Measurements from ENCODE around the gene TMEM132C.

TMEM132C gene

DNA sequence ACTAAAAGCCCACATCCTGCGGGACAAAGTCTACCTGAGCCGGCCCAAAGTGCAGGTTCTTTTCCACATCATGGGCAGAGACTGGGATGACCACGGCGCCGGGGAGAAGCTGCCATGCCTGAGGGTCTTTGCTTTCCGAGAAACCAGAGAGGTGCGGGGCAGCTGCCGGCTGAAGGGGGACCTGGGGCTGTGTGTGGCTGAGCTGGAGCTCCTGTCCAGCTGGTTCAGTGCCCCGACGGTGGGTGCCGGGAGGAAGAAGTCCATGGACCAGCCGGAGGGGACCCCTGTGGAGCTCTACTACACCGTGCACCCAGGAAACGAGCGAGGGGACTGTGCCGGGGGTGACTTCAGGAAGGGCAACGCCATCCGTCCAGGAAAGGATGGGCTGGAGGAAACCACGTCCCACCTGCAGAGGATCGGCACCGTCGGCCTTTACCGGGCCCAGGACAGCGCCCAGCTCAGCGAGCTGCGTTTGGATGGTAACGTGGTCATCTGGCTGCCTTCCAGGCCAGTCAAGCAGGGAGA, 148.1 kb downstream of the TMEM132C start:
- DNase-seq (ENCODE audit: low read depth in 2 of 2) = no peak

DNA sequence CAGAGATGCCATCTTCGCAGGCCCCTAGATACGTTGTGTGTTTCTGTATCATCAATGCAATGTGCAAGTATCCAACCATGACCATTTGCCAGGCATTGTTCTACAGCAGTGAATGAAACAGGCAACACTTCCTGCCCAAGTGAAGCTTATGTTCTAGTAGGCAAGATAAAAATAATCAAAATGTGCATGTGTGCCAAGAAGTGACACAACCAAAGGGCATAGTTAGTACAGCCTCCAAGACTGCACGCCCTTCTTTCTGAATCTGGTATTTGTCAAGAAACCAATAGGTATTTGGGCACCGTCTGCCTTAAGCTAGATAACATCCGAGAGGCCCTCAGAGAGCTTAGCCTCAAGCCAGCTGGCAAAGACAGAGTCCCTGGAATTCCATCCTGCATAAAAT, 152.0 kb downstream of the TMEM132C start:
- no peak for DNase-seq (ENCODE audit: low read depth in 2 of 2)

DNA sequence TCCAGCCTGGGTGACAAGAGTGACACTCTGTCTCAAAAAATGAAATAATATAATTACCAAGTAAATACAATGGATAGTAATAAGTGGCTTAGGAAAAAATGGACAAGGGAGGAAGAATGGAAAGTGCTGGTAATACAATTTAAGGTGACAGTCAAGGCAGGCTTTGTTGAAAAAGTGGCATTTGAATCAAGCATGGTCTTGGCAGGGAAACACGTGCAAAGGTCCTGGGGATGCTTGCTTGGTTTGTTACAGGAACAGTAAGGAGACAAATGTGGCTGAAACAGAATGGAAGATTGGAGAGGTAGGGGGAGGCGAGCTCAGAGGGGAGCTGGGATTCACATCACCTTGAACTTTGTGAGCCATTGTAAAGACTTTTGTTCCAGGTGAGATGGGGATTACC, 153.2 kb downstream of the TMEM132C start:
- DNase-seq (ENCODE audit: low read depth in 2 of 2) = no peak

DNA sequence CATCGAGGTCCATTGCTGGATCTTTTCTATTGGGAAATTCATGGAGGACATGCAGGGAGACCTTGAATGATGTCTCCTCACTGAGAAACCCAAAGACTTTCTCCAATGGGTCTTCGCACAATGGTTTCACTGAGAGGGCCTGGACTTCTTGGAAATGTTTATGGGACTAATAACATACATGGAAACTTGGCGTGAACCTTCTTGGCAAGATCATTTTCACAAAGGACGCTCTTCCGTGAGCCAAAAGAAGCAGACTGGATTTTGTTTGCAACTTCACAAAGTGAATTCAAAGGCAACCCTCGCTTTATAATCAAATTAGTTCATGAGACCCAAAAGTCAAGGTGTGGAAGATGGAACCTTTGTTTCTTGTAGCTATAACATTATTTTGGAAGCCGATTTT, 154.4 kb downstream of the TMEM132C start:
- no peak for DNase-seq (ENCODE audit: low read depth in 2 of 2)

DNA sequence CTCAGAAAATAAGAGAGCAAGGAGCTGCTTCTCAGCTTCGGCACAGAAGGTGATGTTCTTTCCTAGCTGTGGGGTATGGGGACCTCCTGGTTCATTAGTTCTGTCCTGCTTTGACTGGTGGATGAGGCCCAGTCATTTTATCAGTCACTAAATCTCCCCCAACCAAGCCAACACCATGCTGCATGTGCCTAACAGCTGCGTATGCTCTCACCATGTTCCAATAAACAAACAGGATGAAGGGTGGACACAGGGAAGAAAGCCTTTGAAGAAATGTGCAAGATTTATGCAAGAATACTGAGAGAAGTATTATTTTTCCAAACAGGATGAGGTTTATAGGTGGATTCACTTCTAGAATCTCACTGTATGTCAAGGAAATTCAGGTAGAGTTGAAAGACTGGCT, 156.2 kb downstream of the TMEM132C start:
- no peak for DNase-seq (ENCODE audit: low read depth in 2 of 2)

DNA sequence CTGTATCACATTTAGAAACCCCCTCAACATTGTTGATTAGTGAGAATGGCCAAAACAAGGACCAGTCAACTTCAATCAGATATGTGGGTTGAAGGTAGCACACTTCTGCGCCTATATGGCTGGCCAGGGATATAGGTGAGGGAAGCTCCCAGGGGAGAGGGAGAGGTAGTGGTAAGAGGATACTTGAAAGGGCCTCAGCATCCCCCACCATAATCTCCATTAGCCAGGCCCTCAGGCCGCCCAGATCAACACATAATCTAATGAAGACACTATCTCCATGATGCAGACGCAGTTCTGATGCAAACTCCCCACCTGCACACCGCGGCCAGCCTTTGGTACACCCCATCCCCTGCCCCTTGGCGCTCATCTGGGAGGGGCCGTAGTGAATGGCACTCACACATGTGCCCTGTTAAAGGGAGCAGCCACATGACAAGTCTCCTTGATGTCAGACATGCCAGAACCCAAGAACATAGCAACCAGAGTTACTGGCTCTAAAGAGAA, 158.0 kb downstream of the TMEM132C start:
- no peak for DNase-seq (ENCODE audit: low read depth in 2 of 2)

DNA sequence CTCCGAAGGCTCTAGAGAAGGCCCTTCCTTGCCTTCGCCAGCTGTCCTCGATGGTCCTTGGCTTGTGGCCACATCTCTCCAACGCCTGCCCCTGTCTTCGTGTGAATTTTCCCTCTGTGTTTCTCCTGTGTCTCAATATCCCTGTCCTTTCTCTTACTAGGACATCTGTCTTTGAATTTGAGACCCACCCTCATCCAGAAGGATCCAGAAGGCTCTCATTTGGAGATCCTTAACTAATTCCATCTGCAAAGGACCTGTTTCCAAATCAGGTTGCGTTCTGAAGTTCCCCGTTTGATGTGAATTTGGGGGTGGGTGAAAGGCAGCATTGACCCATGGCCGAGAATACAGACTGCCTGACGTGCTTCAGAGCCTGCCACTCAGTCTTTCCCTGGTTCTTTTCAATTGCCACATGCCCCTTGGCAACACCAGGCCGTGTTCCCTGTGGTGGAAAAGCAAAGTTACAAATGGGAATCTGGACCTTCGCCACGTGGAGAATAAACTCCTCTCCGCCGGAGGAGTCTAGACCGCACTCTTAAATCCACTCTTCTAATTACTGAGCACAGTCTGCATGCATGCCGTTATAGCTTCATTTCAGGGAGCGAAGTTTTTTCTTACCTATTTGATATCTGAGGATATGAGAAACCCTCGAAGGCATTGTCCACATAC, 158.8 kb downstream of the TMEM132C start:
- DNase-seq (ENCODE audit: low read depth in 2 of 2) = no peak

DNA sequence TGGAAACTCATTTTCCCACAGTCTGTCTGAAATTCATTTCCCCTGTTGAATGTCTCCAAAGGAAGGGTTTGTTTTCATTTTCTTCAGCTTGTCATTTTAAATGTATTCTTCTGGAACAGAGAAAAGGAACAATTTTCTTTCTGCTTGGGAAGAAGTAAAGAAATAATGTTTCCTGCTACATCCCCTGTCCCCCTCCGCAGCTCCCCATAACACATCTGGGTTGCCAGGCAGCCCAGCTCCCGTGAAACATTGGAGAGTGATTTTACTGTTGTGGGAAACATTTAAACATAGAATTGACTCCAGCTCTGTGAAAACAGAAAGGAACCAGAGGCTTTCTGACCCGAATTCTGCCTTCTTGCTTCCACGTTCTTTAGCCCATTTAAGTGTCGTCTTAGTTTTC, 159.5 kb downstream of the TMEM132C start:
- DNase-seq (ENCODE audit: low read depth in 2 of 2) = no peak

DNA sequence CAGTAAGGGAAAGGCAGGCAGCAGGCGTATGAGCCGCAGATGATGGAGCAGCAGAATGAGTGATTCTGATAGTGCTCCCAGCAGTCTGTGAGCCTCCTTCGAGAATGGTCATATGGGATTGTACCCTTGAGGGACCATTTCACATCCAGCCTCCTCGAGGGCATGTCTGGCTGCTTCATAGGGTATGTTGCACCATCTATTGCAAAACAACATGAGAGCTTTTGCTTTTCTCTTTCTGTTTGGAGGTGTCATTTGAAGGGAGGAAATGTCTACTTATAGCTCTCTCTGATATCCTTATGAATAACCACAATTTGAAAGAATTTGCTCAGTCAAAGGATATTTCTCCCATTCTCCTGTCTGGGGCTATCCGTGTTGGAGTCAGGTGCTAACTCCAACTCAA, 172.8 kb downstream of the TMEM132C start:
- no peak for DNase-seq (ENCODE audit: low read depth in 2 of 2)

DNA sequence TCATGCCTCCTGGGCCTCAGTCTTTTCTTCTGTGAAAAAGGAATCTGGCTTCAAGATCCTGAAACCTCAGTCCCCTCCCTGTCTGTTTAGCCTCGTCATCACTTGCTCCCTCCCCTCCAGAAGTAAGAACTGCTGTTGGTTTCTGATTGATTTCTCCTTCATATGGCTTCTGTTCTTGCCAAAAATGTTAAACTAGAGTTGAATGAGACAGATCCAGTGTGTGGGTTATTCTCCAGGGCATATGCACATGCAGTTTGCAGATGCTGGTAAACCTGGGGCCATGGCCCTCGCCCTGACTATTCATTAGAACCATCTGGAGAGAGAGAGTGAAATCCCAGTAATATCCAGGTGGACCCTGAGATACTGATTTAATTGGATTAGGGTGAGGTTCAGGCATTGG, 175.1 kb downstream of the TMEM132C start:
- DNase-seq (ENCODE audit: low read depth in 2 of 2) = no peak

DNA sequence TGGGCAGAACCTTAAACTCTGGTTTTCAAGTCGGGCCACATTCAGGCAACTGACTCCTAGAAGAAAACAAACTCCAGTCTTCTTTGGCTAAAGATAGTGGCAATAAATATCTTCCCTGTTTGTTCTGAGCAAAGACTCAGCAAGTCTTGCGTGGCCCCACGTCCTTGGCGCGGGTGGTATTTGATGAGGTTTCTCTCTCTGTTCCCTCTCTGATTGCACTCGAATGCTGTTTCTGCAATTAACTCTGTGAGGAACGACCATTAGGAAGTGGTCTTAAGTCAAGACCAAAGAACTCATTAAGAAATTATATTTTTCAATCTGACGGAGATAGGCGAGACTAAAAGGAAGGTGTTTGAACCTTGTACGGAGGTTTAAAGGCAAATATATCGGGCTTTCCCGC, 177.6 kb downstream of the TMEM132C start:
- DNase-seq (ENCODE audit: low read depth in 2 of 2) = no peak

DNA sequence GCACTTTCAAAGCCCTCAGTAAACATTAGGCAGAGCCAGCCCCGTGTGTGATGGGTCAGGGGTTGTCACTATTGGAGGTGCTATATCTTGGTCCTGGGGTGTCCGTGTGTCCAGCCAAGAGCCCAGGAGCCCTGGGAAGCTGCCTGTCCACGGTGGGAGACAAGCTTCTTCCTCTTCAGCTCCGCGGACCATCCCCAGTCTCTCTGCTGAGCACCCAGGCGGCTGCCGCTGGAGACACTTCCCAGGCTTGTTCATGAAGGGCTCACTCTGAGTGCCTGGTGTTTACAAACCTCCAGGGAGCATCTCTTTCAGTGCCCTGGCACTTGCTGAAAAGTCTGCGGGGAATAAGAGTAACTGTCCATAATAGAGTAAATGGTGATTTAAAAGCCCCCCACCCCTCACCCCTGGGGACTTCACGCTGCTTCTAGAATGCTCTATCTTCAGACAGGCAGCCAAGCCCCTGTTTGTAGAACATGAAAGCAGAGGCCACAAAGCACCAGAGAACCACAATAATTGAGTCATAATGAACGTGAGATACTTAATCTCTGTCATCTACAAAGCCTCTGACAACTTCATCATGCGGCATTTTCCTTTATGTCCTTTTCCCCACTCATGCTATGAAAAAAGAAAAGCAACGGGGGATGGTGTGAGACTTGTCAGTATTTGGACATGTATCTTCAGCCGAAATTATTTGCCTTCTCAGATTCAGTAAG, 178.6 kb downstream of the TMEM132C start:
- no peak for DNase-seq (ENCODE audit: low read depth in 2 of 2)

DNA sequence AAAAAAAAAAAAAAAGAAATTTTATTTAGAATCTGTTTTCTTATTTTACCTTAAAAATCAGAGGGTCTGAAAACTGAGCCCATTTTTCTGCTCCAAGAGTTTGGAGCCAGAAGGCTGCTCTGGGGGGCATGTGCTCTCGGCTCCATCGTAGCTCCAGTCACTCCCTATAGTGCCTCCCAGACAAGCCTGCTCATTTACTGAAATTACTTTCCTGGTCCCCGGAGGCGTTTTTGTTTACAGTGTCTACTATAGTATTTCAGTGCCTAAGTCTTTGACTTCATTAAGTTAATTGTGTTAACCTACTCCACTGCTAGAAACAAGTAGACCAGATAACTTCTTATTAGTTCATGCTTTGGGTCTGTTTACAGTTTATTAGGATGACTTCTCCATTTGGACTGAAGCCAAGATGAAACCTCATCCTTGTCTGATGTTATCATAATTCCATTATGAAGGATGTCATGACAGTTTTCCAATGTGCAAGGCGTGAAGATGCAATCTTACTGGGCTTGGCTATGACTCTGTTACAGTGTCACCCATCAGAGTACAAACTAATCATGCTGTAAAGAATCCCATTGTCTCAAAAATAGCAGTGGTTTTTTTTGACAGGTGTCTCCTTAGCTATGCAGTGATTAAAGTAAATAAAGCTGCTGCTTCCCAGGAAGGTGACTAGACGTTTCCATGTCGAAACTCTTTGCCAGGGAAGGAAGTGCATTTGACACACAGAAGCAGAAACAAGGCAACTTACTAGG, 182.3 kb downstream of the TMEM132C start:
- DNase-seq (ENCODE audit: low read depth in 2 of 2) = no peak

DNA sequence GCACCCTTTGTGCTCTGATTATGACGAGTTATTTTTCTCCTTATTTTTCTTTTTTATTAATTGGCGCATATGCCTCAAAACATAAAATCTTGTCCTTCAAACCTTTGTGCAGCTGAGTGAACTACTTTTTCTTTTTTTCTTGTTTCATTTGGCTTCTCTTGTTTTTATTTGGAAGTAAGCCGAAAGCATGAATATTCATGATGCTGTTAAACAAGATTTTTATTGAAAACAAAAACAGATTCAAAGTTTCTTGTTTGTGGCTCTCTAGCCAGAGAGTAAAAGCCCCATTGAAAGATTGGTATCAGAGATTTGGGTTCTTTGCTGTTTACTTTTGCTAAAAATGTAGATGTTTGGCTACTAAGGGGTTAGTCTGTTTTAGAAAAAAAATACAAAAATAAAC, 183.8 kb downstream of the TMEM132C start:
- no peak for DNase-seq (ENCODE audit: low read depth in 2 of 2)

DNA sequence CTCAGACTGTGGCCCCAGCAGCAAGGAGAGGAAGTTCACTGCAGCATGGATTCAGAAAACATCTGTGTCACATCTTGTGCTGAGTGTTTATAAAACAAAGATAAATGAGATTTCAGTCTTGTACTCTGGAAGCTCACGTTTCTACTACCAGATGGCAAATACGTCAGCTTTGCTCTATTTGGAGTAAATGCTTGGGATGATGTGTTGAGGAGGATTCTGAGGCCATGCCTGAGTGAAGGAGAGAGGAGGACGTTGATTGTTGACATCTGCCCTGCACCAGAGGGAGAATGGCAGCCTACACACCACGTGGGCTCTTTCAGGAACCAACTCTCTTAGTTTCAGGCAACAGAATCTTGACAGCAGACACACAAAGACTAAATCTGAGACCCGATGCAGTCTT, 188.9 kb downstream of the TMEM132C start:
- DNase-seq (ENCODE audit: low read depth in 2 of 2) = no peak

DNA sequence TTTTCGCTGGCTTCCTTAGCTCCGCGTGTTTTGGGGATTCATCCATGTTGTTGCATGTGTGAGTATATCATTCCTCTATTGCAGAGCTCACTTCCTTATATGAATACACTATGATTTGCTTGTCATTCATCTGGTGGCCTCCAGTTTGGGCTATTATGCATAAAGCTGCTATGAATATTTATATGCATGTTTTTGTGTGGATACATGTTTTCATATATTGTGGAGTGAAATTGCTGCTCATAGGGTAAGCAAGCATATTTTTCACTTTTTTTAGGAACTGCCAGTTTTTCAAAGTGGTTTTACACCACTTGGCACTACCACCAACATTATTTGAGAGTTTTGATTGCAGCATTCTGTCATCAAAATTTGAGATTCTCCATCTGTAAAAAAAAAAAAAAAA, 190.0 kb downstream of the TMEM132C start:
- DNase-seq (ENCODE audit: low read depth in 2 of 2) = no peak

DNA sequence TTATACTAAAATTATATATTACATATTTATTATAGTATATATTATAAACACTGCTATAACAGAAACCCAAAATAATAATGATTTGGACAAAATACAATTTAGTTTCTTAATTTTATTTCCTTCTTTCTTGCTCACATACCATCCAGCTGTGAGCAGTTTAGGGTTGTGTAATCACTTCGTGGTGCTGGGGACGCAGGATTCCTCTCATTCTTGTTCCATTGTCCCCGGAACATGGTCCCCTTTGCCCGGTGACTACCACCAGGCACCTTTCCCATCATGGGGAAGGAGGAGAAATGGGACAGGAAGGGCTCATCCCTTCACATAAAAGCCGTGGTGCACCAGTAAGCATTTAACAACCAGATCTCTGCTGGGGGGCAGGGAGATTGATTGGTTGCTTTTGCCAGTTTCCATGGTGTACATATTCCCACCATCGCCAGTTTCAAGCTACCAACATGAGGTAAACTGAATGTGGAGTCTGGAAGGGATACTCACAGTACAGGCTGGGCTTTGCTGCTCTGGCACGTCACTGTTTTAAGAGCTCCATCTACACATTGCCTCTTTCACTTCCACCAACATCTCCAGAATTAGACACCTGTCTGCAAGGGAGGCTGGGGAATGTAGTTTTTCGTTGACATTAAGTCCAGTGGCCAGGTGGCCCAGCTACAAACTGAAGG, 191.5 kb downstream of the TMEM132C start:
- DNase-seq (ENCODE audit: low read depth in 2 of 2) = no peak

DNA sequence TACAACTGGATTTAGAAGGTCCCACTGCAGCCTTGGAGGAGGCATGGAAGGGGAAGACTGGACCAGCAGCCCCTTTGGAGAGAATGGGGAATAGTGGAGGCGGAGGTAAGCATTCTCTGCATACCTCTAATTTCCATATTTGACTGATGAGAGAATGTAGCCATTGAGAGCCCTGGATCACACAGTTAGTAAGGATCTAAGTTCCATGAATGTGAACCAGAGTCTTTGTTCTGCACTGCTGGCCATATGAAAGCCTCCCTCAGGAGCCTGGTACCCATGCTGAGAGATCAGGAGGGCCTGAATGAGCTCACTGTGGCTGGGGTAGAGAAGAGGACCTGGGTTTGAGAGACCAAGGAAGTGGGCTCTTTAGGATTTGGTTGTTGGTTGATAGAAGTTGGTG, 192.1 kb downstream of the TMEM132C start:
- DNase-seq (ENCODE audit: low read depth in 2 of 2) = no peak

DNA sequence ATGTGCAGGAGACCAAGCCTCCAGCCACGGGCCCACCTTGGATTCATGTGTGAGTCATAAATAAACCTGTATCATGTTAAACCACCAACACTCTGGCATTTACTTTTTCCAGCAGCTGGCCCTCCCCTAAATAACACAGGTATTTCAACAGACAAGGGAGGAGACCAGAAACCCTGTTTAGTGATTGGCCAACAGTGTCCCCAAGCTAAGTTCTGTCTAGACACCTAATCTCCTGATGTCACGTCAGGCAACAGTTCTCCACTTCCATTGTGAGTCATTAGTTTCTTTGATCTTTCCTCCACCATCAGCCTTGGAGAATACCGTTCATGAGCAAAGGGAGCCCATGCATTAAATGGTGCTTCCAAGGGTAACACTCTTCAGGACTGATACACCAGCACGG, 196.9 kb downstream of the TMEM132C start:
- no peak for DNase-seq (ENCODE audit: low read depth in 2 of 2)

DNA sequence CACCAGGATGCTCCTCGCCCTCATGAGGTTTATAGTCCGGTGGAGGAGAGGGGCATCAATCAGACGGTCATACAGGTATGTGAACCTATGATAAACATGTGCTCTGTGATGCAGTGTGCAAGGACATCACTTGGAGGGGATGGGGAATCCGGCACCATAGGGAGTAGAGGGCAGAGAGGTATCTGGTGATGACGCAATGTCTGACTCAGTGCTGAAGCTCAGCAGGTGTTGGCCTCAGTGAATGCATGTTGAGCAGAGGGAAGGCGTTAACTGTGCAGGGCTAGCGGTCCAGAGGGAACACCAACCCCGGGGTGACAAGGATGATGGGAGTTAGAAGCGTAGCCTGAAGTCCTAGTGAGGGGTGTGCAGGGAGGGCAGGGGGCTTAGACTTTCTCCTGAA, 200.9 kb downstream of the TMEM132C start:
- DNase-seq (ENCODE audit: low read depth in 2 of 2) = no peak

DNA sequence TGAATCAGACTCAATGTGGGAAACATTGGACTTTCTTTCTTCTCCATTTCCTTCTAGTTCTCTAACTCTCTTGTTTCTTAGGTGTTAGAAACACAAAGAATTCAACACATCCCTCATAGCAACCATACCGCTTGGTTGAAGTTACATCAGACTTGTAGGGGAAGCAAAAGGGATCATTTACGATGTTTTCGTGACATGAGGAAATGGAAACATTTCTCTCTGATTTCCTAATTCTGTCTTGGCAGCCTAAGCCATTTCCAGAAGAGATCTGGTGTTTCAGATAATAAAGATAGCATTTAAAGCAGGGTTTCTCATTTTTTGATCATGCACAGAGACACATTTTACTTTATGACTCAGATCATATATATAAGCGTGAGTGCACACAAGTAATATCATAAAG, 202.0 kb downstream of the TMEM132C start:
- DNase-seq (ENCODE audit: low read depth in 2 of 2) = no peak

DNA sequence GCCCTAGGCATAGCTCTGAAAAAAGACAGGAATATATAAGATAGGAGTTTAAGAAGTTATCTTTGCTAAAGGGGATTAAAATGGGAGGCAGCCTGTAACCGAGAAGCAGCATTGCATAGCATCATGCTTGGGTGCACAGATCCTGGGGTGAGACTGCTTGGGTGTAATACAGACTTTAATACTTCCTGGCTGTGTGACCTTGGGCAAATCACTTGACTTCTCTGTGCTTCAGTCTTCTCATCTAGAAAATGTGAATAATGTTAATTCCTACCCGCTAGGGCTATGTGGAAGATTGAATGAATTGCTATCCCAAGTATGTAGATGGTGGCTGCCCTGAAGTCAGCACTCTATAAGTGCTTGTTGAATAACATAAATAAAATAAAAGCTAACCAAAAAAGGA, 204.5 kb downstream of the TMEM132C start:
- no peak for DNase-seq (ENCODE audit: low read depth in 2 of 2)

All from activated CD4-positive, alpha-beta T cell treated with anti-CD3 and anti-CD28 coated beads for 24 hours (primary cell).